ENCODE results near the gene KIRREL1. TPM values are rescaled to one million over a fixed set of nuclear protein-coding genes. Genes with fewer than 3 reads are reported as not detected.

KIRREL1 gene
- total and polyA plus RNA-seq, 2 of the 8 experiments (the other 6 are each of a cell fraction or from before 2014, with no cell fraction given) = 14.2 to 39.0 TPM

- POLR2A ChIA-PET (ENCODE audit: partially characterized antibody) = interaction anchor here (1.6 to 2.5 kb wide), 2 partner anchors 9 to 34 kb away, joined by 3 to 12 read pairs; partner anchors contain the start of gene KIRREL1
- no peak overlapping the region for H2BK120ac ChIP-seq (replicated peaks; ENCODE audit: low read depth, low read length)
- TF ChIP-seq SP2 (IDR thresholded peaks at IDR 0.05; ENCODE audit: low read length) (no peak), CTBP2 (IDR thresholded peaks at IDR 0.05; ENCODE audit: borderline replicate concordance, insufficient read depth, insufficient read length, low read length) (no peak), TCF12 (IDR thresholded peaks at IDR 0.05; ENCODE audit: low read depth, low read length) (no peak), EP300 (IDR thresholded peaks at IDR 0.05; ENCODE audit: borderline replicate concordance in 1 of 2, low read depth in 2 of 2, low read length in 2 of 2) (no peak), POLR2A (IDR thresholded peaks at IDR 0.05; ENCODE audit: control extremely low read depth in 1 of 2, low read depth in 2 of 2, low read length in 2 of 2) (no peak), E2F6 (IDR thresholded peaks at IDR 0.05) (no peak), FOSL1 (IDR thresholded peaks at IDR 0.05; ENCODE audit: insufficient read depth, low read depth, low read length) (no peak), JUN (IDR thresholded peaks at IDR 0.05; ENCODE audit: low read depth, low read length) (no peak), KDM4A (IDR thresholded peaks at IDR 0.05; ENCODE audit: low read depth, low read length, severe bottlenecking) (no peak), GTF2F1 (IDR thresholded peaks at IDR 0.05; ENCODE audit: borderline replicate concordance, low read depth, low read length) (no peak)
- H3K36me3 ChIP-seq (ENCODE audit: control insufficient read depth in 2 of 4, insufficient read depth in 4 of 4, low read length in 3 of 4) = peaks cover 0 to 4% (median 1%) of the 10 kb centered on the region in 4 experiments; a peak in 3 of 8 replicates
- no peak overlapping the region for H2AFZ ChIP-seq (ENCODE audit: low read length)
- H3K23ac ChIP-seq (ENCODE audit: insufficient read length) = no peak overlapping the region
- no peak overlapping the region for H2BK15ac ChIP-seq (ENCODE audit: low read length)
- H2BK20ac ChIP-seq (ENCODE audit: low read length) = no peak overlapping the region
- no peak overlapping the region for H2AK5ac ChIP-seq (ENCODE audit: low read depth, low read length)
- no peak overlapping the region for H4K8ac ChIP-seq (ENCODE audit: extremely low read depth, insufficient read depth, low read length)
- no peak overlapping the region for H2BK5ac ChIP-seq (ENCODE audit: low read depth, low read length)
- H4K20me1 ChIP-seq (replicated peaks in 1 of 2; ENCODE audit: control insufficient read depth in 1 of 2, insufficient read depth in 2 of 2, low read length in 2 of 2) = no peaks in the 10 kb centered on the region
- H3K27me3 ChIP-seq (replicated peaks in 1 of 4; ENCODE audit: control insufficient read depth in 3 of 4, extremely low read depth in 1 of 4, insufficient read depth in 3 of 4, low read length in 3 of 4) = no peaks in the 10 kb centered on the region
- no peak overlapping the region for H3K4ac ChIP-seq (replicated peaks; ENCODE audit: insufficient read length, low read depth, low read length)
- FAIRE-seq (no peak), DNase-seq (ENCODE audit: low read depth in 1 of 2, low spot score in 2 of 2) (no peak)
- no peak overlapping the region for H3K18ac ChIP-seq (ENCODE audit: extremely low read depth, low read length)
- H3K79me2 ChIP-seq (ENCODE audit: control insufficient read depth in 1 of 2, insufficient read depth in 2 of 2, low read length in 2 of 2) = peaks cover 0 to 27% of the 10 kb centered on the region in 2 experiments; a peak in 2 of 4 replicates
- H2BK12ac ChIP-seq (ENCODE audit: low read depth, low read length) = no peak overlapping the region; the same call in 1 of the 2 replicates
- H3K27ac ChIP-seq (ENCODE audit: low read depth, low read length) = no peak overlapping the region
- no peaks in the 10 kb centered on the region for H3K9me3 ChIP-seq (ENCODE audit: insufficient read depth in 2 of 2, low read depth in 1 of 2, low read length in 1 of 2)
- no peak overlapping the region for H4K5ac ChIP-seq (ENCODE audit: insufficient read length, low read depth, low read length)
- no peak overlapping the region for H3K9ac ChIP-seq (replicated peaks in 1 of 4; ENCODE audit: extremely low read depth in 1 of 4, low read depth in 3 of 4, low read length in 3 of 4)
- H3K4me2 ChIP-seq (ENCODE audit: insufficient read depth in 1 of 2, low read depth in 2 of 2, low read length in 2 of 2) = no peak overlapping the region
- H3K23me2 ChIP-seq (ENCODE audit: low read depth, low read length) = no peaks in the 10 kb centered on the region
- 86% methylated on average over 2 of the region's 2 CpGs; no CpG with 5 or more reads in 1 of the 2 experiments for WGBS, 2 experiments (ENCODE audit: extremely low coverage in 1 of 2, insufficient coverage in 1 of 2, insufficient read length in 1 of 2, insufficient replicate concordance in 2 of 2, low coverage in 1 of 2, low lambda C conversion rate in 2 of 2, missing lambda C conversion rate in 1 of 2)
- H3K56ac ChIP-seq (replicated peaks; ENCODE audit: insufficient read length, low read depth, low read length) = no peak overlapping the region
- H3K79me1 ChIP-seq (ENCODE audit: low read depth, low read length) = peaks cover 8% of the 10 kb centered on the region
- H3K4me1 ChIP-seq (replicated peaks in 1 of 4; ENCODE audit: control insufficient read depth in 3 of 4, insufficient read depth in 4 of 4, low read length in 3 of 4) = peaks cover 0 to 9% (median 3%) of the 10 kb centered on the region in 4 experiments; a peak in 4 of 7 replicates
- no peak overlapping the region for H4K91ac ChIP-seq (replicated peaks; ENCODE audit: insufficient read length, low read length)
- H3K14ac ChIP-seq (ENCODE audit: insufficient read length) = no peak overlapping the region
- CTCF ChIA-PET (ENCODE audit: partially characterized antibody) = interaction anchor here (0.7 to 49.0 kb wide), 7 partner anchors 10 to 94 kb away, joined by 3 to 1615 read pairs (median 5); partner anchors contain the start of gene KIRREL1
- H3K4me3 ChIP-seq (ENCODE audit: extremely low read depth in 1 of 4, insufficient read depth in 2 of 4, low read depth in 3 of 4, low read length in 4 of 4) = no peak overlapping the region
Measured at GRCh38 chr1:158027508-158027907, 34.1 kb downstream of the KIRREL1 start.
